GM18519 (cell line): Measurements from ENCODE around the gene FSIP1.
"Not testable (repeated sequence)": the region's sequence is repeated elsewhere in the genome, so short reads cannot be mapped to it uniquely, and the experiment has no call there.

Experiments
- ATAC-seq: cut with Tn5 transposase; IDR thresholded peaks from one replicate; pipeline ENCODE4 v1.9.1; 2021; ENCODE audit warnings: mild to moderate bottlenecking, moderate library complexity; ENCODE audit not compliant: unreplicated experiment, low FRiP score

FSIP1 gene

DNA sequence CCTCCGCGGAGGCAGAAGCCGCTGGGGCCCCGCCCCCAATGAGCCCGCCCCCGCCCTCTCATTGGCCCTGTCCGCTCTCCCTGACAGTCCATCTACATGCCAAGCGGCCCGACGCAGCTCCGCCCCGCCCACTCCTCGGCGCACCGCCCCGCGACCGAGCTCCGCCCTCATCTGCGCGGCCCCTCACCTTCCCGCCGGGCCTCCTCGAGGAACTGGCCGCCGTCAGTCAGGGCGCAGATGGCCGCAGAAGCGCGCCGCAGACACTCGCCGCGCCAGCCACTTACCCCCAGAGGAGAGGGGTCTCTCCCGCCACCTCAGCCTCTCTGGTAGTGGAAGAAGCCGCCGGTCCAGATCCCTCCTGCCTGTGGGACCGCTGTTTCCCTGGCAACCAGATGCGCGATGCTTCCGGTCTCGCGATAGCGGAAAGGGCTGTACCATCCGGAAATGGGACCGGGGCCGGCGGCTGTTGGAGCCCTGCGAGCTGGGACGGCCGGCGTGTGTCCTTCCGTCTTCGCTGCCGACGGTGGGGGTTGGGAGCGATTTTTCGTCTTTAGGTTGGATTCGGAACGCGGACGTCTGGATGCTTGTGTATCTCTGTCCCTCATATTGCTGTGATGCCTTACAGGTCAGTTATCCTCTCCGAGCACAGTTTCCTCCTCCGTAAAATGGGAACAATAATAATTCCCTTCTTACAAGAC lies at the start of gene FSIP1:
FSIP1 (minus strand) TSS at position 401 of the 698 bp plus-strand sequence. CDS start 6,317 bp downstream, outside the sequence.
- ATAC-seq: peak; percentile 87

DNA sequence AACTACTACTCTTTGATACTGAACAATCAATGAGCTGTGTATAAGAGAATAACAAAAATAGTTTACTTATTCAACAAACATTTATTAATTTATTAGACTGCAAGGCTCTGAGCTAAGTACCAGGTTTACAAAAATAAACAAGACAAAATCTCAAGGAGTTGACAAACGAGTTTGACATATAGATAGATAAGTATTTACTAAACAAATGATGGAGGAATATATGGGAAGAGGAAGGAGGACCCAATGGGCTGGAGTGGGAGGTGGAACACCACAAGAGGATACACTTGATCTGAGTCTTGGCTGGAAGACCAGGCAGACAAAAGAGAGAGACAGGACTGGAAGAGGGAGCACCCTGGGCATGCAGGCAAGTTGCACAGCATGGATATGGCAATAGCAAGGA lies 47.5 kb upstream of the FSIP1 start:
- ATAC-seq: no peak

DNA sequence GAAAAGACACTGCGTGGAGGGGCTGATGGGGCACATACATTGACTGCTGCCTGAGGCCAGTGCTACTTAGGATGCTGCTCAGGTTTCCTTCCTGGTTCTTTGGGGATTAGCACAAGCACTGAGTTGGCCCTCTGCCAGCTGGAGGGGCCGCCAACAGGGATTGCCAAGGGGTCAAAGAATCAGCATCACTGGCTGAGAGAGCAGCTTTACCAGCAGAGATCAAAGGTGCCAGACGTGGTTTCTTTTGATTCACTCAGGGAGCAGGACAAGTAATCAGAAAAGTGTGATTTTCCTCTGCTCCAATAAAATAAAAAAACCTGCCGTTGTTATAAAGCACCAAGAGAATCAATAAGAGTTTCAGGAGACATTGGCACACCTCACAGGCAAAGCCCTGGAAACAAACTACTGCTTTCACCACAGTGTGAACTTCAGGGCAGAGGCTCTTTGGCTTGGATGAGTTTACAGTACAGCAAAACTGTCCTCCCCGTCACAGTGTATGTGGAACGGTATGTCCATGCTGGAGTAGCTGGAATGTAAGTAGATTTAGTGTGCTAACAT lies 45.8 kb upstream of the FSIP1 start:
- ATAC-seq: no peak

DNA sequence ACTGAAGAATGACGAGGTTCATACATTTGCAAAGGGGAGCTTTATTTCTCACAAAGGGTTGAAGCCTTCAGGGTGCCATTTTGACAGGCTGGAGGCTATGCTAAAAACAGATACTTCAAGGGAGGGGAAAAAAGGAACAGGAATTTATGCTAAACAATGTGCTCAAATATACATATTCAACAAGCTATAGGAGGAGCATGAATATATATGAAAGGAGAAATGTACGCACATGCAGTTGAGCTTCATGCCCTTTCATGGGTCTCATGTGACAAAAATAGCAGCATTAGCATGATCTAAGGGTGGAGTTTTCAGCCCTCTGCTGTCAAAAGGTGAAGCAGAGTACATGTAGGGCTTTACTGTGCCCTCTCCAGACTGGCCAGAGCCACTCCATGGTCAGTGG lies 44.3 kb upstream of the FSIP1 start:
- no peak for ATAC-seq

DNA sequence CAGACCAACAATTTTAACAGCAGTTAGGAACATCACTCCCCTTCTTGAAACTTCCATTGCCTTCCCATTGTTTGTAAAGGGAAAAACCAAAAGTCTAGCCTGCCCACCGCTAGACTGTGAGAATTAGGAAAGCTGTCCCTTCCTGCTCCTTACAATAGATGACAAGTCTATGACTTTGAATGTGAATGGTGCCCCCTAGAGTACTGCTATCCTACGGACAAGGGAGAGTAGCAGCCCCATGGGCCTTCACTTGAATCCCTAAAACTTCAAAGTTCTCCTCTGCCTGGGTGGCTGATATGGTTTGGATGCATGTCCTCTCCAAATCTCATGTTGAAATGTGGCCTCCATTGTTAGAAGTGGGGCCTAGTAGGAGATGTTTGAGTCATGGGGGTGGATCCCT lies 41.0 kb upstream of the FSIP1 start:
- no peak for ATAC-seq

DNA sequence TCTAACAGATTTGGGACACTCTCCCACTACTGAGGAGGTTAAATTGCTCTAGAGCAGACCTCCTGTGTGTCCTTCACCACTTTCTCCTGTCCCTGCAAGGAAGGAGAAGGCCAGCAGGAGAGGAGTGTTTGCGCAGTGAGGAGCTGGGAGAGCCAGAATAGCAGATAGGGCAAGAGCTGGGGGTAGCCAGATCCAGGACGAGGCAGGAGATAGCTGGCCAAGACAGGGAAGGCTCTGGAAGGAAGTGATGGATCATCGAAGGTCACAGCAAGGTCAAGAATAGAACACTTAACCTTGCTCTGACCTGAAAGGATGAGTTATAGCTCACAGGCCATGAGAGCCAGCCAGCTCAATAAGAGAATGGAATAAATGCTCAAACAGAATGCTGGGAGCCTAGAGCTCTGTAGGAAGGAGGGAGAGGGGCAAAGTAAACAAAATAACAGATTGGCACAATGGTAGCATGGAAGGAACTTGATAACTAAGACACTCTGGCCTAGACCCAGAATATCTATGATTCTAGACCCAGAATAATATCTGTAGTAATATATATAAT lies 37.5 kb upstream of the FSIP1 start:
- no peak for ATAC-seq

DNA sequence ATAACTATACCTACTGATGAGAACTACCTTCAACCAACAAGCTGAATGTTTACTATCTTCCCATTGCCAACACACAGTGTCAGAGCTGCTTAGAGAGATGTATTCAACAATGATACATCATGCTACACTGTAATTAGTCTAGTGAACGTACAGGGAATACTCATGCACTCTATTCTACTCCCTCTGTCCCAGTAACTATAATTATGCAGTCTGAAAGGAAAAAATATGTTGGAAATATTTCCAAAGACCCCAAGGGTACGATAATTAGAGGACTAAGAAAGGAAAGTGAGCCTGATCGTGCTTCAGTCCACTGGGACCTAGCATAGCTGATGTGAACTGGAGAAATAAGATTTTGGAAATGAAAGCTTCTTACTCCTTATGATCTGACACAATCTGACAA lies 36.9 kb upstream of the FSIP1 start:
- no peak for ATAC-seq

DNA sequence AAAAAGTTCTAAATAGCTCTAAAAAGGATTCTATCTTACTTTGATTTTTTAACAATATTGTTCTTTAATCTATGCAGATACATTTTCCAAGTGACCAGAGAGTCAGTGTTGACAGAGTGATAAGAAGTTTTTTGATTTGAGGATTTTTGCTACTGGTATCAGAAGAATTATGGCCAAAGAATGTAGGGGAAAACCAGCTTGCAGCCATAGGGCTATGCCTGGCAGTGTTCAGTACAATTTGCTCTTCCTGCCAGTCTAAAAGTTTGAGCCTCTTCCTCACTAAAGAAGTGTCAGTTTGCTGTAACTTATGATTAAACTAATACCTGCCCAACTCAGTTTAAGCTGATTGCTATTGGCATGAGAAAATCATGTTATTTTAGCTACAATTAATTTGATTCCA lies 35.3 kb upstream of the FSIP1 start:
- no peak for ATAC-seq

DNA sequence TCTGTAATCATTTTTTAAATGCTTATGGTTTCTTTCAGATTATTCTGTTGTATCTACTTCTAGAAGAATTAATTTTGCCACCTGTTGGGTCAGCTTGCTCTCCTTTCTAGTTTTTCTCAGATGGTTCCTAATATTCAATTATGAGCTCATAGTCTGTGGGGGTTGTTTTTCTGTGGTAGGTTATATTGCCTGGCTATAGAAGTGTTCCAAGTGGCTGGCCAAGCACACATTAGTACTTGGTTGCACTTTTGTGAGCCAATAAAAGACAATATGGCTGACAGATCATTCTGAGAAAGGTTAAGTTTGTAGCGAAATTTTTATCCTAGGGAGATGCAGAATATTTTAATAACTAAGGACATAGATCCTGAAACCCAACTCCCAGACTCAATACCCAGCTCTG lies 31.8 kb upstream of the FSIP1 start:
- no peak for ATAC-seq

DNA sequence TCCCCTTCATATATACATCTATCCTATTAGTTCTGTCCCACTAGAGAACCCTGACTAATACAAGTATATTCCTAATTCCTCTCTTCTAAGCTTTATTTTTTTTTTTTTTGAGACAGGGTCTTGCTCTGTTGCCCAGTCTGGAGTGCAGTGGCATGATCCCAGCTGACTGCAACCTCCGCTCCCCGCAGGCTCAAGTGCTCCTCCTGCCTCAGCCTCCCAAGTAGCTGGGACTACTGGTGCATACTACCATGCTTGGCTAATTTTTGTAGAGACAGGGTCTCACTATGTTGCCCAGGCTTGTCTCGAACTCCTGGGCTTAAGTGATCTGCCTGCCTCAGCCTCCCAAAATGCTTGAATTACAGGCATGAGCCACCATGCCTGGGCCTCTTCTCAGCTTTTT lies 30.0 kb upstream of the FSIP1 start:
- ATAC-seq: not testable (repeated sequence)

DNA sequence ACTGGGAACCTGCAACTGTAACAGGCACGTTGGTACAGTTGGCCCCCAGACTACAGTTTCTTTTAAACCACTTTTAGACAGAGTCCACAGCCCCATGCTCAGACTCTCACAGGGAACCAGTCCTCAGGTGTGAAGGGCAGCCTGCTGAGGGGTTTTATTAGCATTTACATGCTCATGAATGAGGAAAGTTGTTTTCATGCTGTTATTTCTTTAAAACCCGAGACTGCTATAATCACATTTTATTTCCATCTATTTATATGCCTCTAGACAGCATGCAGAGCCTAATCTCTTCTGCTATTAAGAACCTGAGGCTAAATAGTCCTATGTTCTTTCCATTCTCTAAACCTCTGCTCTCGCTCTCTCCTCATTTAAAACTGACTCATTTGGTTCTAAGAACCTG lies 26.3 kb upstream of the FSIP1 start:
- ATAC-seq: no peak

DNA sequence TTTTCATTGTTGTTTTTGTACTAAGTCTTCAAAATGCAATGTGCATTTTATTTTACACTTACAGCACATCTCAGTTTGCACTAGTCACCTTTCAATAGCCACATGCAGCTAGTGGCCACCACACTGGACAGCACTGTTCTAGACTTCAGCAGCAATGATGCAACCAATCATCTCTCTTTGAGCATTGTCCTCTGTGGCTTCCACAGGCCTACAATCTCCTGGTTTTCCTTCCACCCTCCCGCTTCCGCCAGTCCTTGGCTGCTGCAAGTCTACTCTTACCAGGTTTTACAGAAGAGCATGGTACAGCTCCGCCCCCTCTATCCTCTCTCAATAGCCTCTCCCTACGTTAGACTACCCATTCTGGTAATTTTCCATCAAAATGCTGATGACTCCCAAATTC lies 25.1 kb upstream of the FSIP1 start:
- ATAC-seq: no peak

DNA sequence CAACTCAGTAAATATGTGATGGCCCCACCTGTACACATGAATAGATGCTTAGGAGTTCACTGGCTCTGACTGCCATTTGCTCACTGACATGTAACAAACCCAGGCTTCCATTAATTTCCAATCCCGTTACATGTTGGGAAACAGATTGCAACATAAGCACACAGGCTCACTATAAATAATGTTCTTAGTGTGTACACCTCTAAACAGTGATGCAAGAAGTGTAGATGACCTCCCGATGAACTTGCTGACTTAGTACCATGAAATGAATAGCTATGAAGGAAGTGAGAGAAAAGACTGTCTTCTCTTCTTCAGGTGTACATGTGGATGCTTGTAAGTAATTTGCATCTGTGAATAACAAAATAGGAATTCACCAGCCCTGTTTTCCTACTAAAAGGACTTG lies 21.4 kb upstream of the FSIP1 start:
- ATAC-seq: no peak

DNA sequence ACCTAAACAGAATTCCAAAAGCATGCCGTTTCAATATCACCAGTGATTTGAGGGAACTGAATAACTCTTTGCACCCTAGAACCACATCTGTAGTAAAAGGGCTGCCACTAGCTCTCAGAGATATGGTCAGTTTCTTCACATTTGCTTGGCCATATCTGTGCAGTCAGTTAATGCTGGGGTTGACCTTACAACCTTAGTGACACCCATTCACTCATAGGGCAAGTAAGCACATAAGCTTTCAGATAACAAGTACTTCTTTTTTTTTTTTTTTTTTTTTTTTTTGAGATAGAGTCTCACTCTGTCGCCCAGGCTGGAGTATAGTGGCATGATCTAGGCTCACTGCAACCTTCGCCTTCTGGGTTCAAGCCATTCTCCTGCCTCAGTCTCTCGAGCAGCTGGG lies 20.4 kb upstream of the FSIP1 start:
- no peak for ATAC-seq

DNA sequence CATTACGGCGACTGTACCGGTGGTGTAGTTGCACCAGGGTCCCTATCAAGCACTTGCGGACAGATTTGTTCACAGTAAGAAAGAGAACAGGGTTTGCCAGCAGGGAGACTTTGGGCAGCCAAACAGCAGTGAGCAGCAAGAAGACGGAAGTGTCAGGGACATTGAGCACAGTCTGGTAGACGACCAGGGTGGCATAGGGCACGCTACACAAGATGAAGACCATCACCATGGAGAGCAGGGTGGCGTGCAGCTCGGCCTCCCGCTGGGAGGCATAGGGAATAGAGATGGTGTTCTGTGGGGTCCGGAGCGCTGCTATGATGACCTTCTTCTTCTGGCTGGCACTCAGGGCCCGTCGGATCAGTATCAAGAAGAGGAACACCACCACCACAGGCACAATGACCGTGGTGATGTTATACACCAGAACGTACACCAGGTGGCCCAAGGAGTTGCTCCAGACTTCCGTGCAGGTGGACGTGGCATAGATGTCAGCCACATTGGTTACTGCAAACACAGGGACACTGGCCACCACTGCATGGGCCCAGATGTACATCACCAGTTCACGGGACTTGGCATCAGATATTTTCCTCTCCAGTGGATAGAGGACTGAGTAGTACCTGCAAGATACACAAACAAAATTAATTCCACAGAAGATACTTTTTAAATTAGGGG lies 19.1 kb upstream of the FSIP1 start:
- peak; percentile 51 for ATAC-seq

DNA sequence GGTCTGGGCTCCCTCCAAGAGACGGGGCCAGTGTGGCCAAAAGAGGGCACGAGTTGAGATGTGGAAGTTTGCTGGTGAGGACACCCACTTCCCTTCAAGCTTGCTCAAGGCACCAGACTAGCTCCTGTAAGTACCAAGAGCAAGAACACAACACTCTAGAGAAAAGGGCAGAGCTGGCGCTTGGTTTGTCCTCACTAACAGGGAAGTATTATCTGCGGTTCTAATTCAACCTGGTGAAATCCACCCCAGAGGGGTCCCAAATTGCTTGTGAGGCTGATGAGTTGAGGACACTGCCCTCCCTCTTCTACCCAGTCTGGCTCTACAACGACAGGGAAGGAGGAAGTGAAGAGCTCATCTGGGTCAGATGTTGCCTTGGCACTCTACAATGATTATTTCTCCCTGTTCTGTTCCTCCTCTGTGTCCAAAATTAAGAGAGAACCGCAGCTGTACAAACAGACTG lies 16.9 kb upstream of the FSIP1 start:
- no peak for ATAC-seq

DNA sequence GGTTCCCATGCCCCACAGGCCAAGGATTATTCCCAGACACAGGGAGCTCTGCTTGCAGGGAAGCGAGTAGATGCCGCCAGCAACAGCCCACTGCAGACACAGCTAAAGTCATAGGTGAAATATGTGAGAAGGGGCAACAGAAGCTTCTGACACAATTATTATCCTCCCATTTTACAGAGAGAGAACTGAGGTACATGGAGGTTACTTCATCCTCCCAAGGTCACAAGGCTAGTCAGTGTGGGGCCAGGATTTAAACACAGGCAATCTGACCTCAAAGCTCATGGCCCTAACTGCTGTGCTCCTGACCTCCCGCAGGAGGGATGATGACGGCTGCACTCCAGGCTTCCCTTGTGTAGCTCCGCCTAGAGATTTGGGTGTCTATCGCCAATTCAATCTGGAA lies 15.7 kb upstream of the FSIP1 start:
- ATAC-seq: no peak

DNA sequence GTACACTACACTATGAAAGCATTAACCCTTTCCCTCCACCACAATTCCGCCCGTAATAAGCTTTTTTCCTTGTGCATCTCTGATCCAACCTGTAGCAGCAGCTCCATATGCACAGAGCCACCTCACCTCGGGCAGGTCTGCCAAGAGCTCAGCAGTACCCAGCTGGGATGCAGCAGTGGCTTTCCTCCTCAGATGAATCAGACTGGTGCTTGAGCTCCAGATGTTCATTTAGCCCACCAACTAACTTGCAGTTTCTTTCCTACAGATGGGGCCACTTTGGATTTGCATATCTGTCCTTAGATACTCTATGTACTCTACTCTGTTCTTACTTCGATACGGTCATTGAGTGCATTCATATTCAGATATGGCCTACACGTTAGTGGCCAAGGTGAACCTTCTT lies 14.8 kb upstream of the FSIP1 start:
- ATAC-seq: no peak

DNA sequence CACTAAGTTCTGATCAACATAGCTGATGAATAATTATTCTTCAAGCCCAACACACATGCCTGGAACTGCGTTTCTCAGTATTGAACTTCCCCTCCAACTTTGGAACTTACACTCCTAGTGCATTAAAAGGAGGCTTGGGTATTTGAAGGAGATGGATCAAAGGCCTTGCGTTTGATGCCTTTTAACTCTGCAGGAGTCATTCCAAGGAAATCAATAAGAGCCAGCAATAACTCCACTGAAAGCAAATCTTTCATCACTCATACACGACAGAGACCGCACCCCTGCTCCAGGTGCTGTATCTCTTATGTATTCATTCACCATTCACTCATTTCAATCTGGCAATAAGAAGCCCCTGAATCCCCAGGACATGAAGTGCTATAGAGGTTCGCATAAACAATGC lies 14.0 kb upstream of the FSIP1 start:
- no peak for ATAC-seq

DNA sequence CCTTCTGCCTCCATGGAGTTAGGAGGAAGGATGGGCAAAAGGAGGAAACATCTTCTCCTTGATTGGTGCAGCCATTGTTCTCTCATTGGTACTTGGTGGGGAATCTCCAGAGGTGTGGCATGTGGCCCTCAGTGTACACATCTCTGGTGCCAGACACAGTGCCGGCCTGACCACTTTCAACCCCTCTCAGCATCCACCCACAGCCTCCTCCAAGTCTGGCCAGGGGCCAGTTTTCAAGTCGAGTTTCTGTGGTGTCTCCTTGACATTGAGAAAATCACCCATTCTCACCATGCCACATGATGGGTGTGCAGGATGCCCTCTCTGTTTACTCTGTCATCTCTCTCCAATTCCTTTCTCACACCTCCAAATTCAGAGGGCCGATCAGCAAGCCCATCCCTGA lies 12.8 kb upstream of the FSIP1 start:
- no peak for ATAC-seq

DNA sequence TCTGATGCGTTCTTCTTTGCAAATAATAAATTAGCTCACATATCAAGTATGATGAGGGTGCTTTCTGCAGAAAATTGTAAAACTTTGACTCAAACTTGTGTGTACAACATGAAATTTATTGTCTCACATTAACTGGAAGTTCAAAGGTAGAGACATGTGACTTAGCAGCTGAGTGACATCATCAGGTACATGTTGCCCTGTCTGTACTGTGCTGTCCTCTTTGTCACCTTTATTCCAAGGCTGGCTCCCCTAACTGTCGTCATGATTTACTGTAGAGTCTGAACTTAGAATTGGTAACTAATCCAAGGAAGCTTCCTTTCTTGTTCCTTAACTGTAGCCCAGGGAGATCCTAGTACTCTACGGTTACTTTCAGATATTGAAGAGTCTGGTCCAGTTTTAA lies 12.3 kb upstream of the FSIP1 start:
- no peak for ATAC-seq

DNA sequence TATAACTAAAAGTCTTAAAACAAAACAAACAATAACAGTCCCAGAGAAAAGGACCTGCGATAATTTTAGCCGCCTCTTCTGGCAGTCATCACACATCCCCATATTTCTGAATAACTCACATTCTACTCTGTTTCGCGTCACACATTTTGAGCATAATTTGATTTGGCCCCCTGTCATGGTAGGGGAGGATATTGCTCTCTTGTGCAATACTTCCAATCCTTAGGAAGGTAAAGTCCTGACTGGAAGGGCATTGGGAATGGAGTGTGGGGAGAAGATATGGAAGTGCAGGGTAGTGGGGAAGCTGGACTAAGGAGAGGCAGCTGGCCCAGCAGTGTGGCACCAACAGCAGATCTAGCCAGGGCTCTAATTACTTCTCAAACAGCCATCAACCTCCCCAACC lies 11.3 kb upstream of the FSIP1 start:
- ATAC-seq: no peak
